Measurements from ENCODE around the gene ST8SIA5. TPM values are rescaled to one million over a fixed set of nuclear protein-coding genes. Genes with fewer than 3 reads are reported as not detected.

The ST8SIA5 gene
- total and polyA plus RNA-seq, 2 of the 13 experiments (the other 11 are each of a cell fraction or from before 2014, with no cell fraction given), result 0.07 to 0.20 TPM

- no peak for TF ChIP-seq HNF1A (IDR thresholded peaks at IDR 0.05; ENCODE audit: low read depth)
- no peak for TF ChIP-seq HNF1A (CRISPR knock-in tag; IDR thresholded peaks at IDR 0.05; ENCODE audit: borderline replicate concordance)
Measured at GRCh38 chr18:46680784-46681695, 75.8 kb downstream of the ST8SIA5 start (continued).

- no peaks in the 10 kb centered on the region for H3K36me3 ChIP-seq (replicated peaks in 1 of 2; ENCODE audit: control insufficient read depth in 1 of 2, insufficient read depth in 2 of 2, low read length in 2 of 2)
- no peaks in the 10 kb centered on the region for H4K20me1 ChIP-seq (ENCODE audit: insufficient read depth, low read length)
- H3K27me3 ChIP-seq (ENCODE audit: control insufficient read depth in 1 of 2, insufficient read depth in 2 of 2, low read length in 2 of 2), result peaks cover 0 to 20% of the 10 kb centered on the region in 2 experiments; a peak in 2 of 5 replicates
- TF ChIP-seq, protein P1, sequence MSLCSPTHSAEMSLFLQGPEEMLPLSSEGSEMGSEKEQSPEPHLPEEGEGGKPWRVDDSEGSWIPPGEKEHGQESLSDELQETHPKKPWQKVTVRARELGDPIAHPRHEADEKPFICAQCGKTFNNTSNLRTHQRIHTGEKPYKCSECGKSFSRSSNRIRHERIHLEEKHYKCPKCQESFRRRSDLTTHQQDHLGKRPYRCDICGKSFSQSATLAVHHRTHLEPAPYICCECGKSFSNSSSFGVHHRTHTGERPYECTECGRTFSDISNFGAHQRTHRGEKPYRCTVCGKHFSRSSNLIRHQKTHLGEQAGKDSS (CRISPR knock-in tag; IDR thresholded peaks at IDR 0.05; ENCODE audit: borderline replicate concordance, low read depth), result no peak
- TF ChIP-seq ZNF782 (CRISPR knock-in tag; IDR thresholded peaks at IDR 0.05; ENCODE audit: borderline replicate concordance) (no peak), RELA (CRISPR knock-in tag; IDR thresholded peaks at IDR 0.05) (no peak), ZBTB43 (CRISPR knock-in tag; conservative IDR thresholded peaks at IDR 0.05) (no peak), RARG (CRISPR knock-in tag; IDR thresholded peaks at IDR 0.05; ENCODE audit: low read depth) (no peak)
- TF ChIP-seq, protein P2, sequence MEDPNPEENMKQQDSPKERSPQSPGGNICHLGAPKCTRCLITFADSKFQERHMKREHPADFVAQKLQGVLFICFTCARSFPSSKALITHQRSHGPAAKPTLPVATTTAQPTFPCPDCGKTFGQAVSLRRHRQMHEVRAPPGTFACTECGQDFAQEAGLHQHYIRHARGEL (CRISPR knock-in tag; IDR thresholded peaks at IDR 0.05), result no peak
- H3K4me1 ChIP-seq (ENCODE audit: insufficient read depth, low read length), result no peaks in the 10 kb centered on the region
- no peaks in the 10 kb centered on the region for H3K79me2 ChIP-seq (ENCODE audit: insufficient read depth, low read length)
- no peaks in the 10 kb centered on the region for H3K9me3 ChIP-seq (ENCODE audit: low read length)
- no peak for FAIRE-seq
- no peak overlapping the region for H3K4me3 ChIP-seq (replicated peaks in 1 of 3; ENCODE audit: insufficient read depth in 1 of 3, low read depth in 2 of 3, low read length in 3 of 3)
- 71% methylated on average over 30 of the region's 52 CpGs for WGBS (ENCODE audit: low lambda C conversion rate)
- H3K9ac ChIP-seq (ENCODE audit: insufficient read depth, low read depth, low read length), result no peak overlapping the region
- H3K27ac ChIP-seq (ENCODE audit: extremely low read length, insufficient read depth, low read length), result no peak overlapping the region
- intact Hi-C loops (cut with micrococcal nuclease; ENCODE audit: unreplicated experiment) (no loop called here), in situ Hi-C loops (cut with HindIII; ENCODE audit: extremely low pct_ligation_motif_present, low pct_unique_long_range_greater_than_20kb) (no loop called here)
- CTCF ChIA-PET (ENCODE audit: low intra/inter-chr PET ratio, low total read pairs), result no interaction called here
- H3K4me2 ChIP-seq (ENCODE audit: low read depth, low read length), result no peak overlapping the region
- POLR2A ChIA-PET, result no interaction called here
- H2AFZ ChIP-seq (ENCODE audit: low read length), result no peak overlapping the region
- BruUV-seq (replicated peaks), result no TSS peak
- ATAC-seq, result no peak
- DNase-seq (ENCODE audit: low spot score), result no peak
Measured at GRCh38 chr18:46679846-46680598, 76.8 kb downstream of the ST8SIA5 start.
